GM21447 (cell line): Measurements from ENCODE around the gene CABP4.
"Not testable (repeated sequence)": the region's sequence is repeated elsewhere in the genome, so short reads cannot be mapped to it uniquely, and the experiment has no call there.

Source experiments
- ATAC-seq: cut with Tn5 transposase; IDR thresholded peaks from one replicate; pipeline ENCODE4 v1.9.1; 2021; ENCODE audit not compliant: unreplicated experiment

The CABP4 gene

GRCh38 chr11:67418476-67419281 lies 36.5 kb upstream of the CABP4 start:
- ATAC-seq = no peak

- no peak for ATAC-seq
These were observed 35.7 kb upstream of the CABP4 start for GRCh38 chr11:67419325-67420049.

GRCh38 chr11:67420147-67420645 lies 35.0 kb upstream of the CABP4 start:
- ATAC-seq = no peak

DNA sequence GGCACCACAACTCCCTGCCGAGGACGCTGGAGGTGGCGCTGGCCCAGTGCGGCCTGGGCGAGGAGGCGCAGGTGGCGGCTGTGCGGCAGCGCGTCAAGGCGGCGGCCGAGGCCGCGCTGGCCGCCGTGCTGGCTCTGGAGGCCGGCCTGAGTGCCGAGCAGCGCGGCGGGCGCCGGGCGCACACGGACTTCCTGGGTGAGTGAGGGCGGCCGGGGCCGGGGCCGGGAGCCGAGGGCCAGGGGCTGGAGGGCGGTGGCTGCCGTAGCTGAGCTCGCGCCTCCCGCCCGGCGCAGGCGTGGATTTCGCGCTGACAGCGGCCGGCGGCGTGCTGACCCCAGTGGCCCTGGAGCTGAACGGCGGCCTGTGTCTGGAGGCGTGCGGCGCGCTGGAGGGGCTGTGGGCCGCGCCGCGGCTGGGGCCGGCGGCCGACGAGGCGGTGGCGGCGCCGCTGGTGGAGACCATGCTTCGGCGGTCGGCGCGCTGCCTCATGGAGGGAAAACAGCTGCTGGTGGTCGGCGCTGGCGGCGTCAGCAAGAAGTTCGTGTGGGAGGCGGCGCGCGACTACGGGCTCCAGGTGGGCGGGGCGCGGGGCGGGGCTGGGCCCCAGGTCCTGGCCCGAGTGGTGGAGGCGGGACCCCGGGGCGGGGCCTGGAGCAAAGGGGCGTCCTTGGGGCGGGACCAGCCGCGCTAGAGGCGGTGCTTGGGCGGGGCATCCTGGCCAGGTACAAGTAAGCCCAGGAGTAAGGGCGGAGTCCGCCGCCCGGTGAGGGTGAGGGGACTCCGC lies 34.3 kb upstream of the CABP4 start:
- peak; percentile 81 for ATAC-seq

DNA sequence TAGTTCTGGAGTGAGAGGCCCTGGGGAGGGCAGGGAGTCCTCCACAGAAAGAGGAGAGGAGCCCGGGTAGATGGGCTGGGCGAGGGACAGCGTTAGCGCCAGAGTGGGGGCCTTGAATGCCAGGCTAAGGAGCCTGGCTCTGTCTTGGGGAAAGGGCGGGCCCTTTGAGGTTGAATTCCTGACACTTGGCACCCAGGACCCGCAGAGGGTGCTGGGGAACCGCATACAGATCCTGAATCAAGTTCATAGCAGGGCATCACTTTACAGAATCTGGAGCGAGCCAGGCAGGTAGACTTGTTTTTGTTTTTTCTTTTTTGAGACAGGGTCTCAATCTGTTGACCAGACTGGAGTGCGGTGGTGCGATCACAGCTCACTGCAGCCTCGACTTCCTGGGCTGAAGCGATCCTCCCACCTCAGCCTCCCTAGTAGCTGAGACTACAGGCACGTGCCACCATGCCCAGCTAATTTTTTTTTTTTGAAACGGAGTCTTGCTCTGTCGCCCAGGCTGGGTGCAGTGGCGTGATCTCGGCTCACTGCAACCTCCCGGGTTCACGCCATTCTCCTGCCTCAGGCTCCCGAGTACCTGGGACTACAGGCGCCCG lies 33.6 kb upstream of the CABP4 start:
- ATAC-seq = no peak

GRCh38 chr11:67422891-67423290 lies 32.3 kb upstream of the CABP4 start:
- ATAC-seq = no peak

DNA sequence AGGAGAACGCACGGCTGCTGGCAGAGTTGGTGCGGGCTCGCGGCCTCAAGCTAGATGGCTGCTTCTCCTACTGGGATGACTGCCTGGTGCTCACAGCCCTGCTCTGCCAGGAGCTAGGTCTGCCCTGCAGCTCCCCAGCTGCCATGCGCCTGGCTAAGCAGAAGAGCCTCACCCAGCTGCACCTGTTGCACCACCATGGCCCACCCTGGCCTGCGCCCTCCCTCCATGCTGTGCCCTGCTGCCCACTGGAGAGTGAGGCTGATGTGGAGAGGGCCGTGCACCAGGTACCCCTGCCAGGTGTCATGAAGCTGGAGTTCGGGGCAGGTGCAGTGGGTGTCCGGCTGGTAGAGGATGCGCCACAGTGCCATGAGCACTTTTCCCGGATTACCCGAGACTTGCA lies 31.7 kb upstream of the CABP4 start:
- ATAC-seq = no peak

GRCh38 chr11:67423891-67424613 lies 31.1 kb upstream of the CABP4 start:
- ATAC-seq = no peak

DNA sequence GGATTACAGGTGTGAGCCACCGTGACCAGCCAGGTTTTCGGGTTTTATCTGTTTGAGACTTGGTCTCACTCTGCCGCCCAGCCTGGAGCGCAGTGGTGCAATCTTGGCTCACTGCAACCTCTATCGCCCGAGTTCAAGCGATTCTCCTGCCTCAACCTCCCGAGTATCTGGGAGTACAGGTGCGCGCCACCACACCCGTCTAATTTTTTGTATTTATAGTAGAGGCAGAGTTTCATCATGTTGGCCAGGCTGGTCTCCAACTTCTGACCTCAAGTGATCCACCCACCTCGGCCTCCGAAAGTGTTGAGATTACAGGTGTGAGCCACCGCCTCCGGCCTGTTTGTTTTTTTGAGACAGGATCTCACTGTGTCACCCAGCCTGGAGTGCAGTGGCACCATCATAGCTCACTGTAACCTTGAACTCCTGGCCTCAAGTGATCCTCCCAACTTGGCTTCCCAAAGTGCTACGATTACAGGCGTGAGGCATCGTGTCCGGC lies 27.7 kb upstream of the CABP4 start:
- not testable (repeated sequence) for ATAC-seq

- peak; percentile 76 for ATAC-seq
These were observed 26.8 kb upstream of the CABP4 start, which contains the start of gene RPS6KB2 for GRCh38 chr11:67428052-67429001. TSS of gene RPS6KB2 (plus strand) at chr11:67428494. CDS start at chr11:67428546, 52 bp downstream.

DNA sequence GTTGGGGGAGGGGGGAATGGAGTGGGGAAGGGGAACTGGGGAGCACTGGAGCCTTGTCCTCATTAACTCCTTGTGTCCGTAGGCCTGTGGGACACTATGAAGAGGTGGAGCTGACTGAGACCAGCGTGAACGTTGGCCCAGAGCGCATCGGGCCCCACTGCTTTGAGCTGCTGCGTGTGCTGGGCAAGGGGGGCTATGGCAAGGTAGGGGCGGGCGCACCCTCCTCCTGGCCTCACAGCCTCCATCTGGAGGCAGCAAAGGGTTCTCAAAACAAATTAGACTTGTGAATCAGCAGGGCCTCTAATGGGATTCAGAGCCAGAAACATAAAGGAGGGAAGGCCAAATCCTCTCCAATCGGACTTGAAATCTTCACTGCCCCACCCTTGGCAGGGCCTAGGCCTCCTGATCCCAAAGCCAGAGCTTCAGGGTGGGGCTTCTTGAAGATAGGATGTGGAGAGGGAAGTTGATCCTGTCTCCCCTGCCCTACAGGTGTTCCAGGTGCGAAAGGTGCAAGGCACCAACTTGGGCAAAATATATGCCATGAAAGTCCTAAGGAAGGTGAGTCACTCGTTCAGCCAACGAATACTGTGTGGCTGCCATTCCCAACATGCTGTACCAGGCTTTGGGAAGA lies 26.0 kb upstream of the CABP4 start:
- ATAC-seq = no peak

DNA sequence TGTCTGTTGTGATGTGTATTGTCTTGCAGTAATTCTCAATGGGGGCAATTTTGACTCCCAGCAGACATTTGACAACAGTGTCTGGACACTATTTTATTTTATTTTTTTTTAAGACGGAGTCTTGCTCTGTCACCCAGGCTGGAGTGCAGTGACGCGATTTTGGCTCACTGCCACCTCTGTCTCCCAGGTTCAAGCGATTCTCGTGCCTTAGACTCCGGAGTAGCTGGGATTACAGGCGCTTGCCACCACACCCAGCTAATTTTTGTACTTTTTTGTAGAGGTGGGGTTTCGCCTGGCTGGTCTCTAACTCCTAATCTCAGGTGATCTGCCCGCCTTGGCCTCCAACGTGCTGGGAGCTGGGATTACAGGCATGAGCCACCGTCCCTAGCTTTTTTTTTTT lies 25.4 kb upstream of the CABP4 start:
- no peak for ATAC-seq

DNA sequence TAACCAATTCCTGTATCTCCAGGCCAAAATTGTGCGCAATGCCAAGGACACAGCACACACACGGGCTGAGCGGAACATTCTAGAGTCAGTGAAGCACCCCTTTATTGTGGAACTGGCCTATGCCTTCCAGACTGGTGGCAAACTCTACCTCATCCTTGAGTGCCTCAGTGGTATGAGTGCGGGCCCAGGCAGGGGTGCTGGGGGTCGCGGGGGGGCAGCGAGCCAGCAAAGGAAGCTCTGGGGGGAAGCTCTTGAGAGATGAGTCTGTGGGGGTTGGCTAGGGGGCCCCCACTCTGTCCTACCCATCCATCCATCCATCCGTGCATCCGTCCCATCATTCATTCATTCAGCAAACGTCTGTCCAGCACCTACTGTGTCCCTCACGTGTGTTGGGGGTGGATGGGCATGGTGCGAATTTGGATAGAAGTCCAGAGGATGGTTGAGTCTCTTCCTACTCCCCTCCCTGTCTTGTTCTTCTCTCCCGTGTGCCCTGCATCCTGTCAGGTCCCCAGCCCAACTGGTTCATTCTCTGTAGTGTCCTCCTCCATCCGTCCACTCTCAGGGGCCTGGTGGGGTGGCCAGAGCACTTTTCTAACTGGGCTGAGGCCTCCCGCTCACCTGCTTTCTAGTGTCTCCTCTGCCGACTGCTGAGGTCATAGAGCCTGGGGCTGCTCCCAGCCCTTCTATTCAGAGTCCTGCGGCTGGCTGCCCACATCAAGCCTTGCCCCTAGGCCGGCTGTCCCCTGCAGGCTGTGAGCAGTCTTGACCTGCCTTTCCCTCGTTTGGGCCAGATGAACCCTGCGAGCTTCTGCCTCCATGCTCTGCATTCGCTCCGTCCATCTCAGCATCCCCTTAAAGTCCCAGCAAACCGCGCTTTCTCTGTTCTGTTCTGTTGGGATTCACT lies 23.6 kb upstream of the CABP4 start:
- no peak for ATAC-seq

GRCh38 chr11:67432655-67433349 lies 22.4 kb upstream of the CABP4 start:
- no peak for ATAC-seq

GRCh38 chr11:67433536-67434394 lies 21.4 kb upstream of the CABP4 start:
- no peak for ATAC-seq

GRCh38 chr11:67434395-67434881 lies 20.7 kb upstream of the CABP4 start:
- no peak for ATAC-seq
